ENCODE data around the gene HPD. TPM values are rescaled to one million over a fixed set of nuclear protein-coding genes. Genes with fewer than 3 reads are reported as not detected.
A peak's percentile ranks its signal among the peaks of the same experiment; 100 is the strongest.

The HPD gene
- polyA plus RNA-seq, 6 donors from 2014 or later = not detected

- Mint-ChIP-seq H3K27ac (peak overlapping the region in 1 of 6 donors; percentile 94), H3K4me1 (peaks cover 5 to 22% (median 16%) of the 10 kb centered on the region in 3 donors), H3K27me3 (no peaks in the 10 kb centered on the region), H3K9me3 (no peaks in the 10 kb centered on the region), H3K4me3 (no peak overlapping the region), H3K36me3 (peaks cover 0 to 38% of the 10 kb centered on the region in 2 donors)
- DNase-seq = no peak
- ATAC-seq (ENCODE audit: low read depth in 2 of 2) = no peak
Measured at GRCh38 chr12:121830588-121831265, 27.9 kb downstream of the HPD start.

GRCh38 chr12:121830134-121830533 lies 28.5 kb downstream of the HPD start:
- DNase-seq (no peak), ATAC-seq (ENCODE audit: low read depth in 2 of 2) (no peak)
- H3K27me3 Mint-ChIP-seq = no peaks in the 10 kb centered on the region
- H3K9me3 Mint-ChIP-seq = no peaks in the 10 kb centered on the region
- peaks cover 0 to 38% of the 10 kb centered on the region in 2 donors for H3K36me3 Mint-ChIP-seq
- H3K4me3 Mint-ChIP-seq = no peak overlapping the region
- H3K27ac Mint-ChIP-seq = no peak overlapping the region
- H3K4me1 Mint-ChIP-seq = peaks cover 5 to 22% (median 16%) of the 10 kb centered on the region in 3 donors

DNA sequence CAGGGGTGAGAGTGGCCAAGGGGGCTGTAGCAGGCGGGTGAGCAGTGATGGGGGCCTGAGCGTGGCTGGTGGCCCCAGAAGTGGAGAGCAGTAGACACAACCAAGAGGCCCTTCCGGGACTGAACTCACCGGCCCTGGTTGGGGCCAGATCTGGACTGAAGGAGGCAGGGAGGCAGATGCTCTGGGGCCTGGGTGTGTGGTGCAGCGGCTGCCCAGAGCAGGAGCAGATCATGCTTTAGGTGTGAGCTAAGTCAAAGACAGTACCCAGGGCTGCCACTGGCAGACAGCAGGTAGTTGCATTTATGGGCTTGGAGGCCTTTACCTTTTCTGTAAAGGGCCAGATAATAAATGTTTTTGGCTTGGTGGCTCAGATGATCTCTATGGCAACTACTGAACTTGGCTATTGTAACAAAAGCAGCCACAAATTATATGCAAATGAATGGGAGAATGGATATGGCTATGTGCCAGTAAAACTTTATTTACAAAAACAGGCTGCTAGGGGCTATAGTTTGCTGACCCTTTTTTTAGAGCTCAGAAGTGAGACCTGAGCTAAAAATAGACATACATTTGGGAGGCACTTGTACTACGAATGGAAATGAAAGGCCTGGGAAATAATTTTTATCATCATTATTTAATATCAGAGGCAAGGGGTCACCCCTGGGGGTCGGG lies 29.3 kb downstream of the HPD start:
- Mint-ChIP-seq H3K27me3 (no peaks in the 10 kb centered on the region), H3K27ac (peak overlapping the region in 2 of 6 donors; percentile 62 to 67), H3K9me3 (no peaks in the 10 kb centered on the region), H3K4me3 (no peak overlapping the region), H3K4me1 (peaks cover 5 to 22% (median 16%) of the 10 kb centered on the region in 3 donors), H3K36me3 (peaks cover 0 to 38% of the 10 kb centered on the region in 2 donors)
- no peak for ATAC-seq (ENCODE audit: low read depth in 2 of 2)
- no peak for DNase-seq

- Mint-ChIP-seq H3K36me3 (peaks cover 0 to 38% of the 10 kb centered on the region in 2 donors), H3K27ac (peak overlapping the region in 4 of 6 donors; percentile 24 to 71 (median 56)), H3K4me3 (peak overlapping the region in 1 of 8 donors; percentile 21), H3K9me3 (no peaks in the 10 kb centered on the region), H3K4me1 (peaks cover 5 to 22% (median 16%) of the 10 kb centered on the region in 3 donors), H3K27me3 (no peaks in the 10 kb centered on the region)
- DNase-seq = no peak
- ATAC-seq (ENCODE audit: low read depth in 2 of 2) = no peak
Measured at GRCh38 chr12:121828826-121829225, 29.8 kb downstream of the HPD start.

- Mint-ChIP-seq H3K36me3 (peaks cover 0 to 38% of the 10 kb centered on the region in 2 donors), H3K4me3 (no peak overlapping the region), H3K4me1 (peaks cover 5 to 22% (median 16%) of the 10 kb centered on the region in 3 donors), H3K27ac (peak overlapping the region in 1 of 6 donors; percentile 71), H3K9me3 (no peaks in the 10 kb centered on the region), H3K27me3 (no peaks in the 10 kb centered on the region)
- ATAC-seq (ENCODE audit: low read depth in 2 of 2) = no peak
- DNase-seq = no peak
Measured at GRCh38 chr12:121828306-121828705, 30.4 kb downstream of the HPD start.

DNA sequence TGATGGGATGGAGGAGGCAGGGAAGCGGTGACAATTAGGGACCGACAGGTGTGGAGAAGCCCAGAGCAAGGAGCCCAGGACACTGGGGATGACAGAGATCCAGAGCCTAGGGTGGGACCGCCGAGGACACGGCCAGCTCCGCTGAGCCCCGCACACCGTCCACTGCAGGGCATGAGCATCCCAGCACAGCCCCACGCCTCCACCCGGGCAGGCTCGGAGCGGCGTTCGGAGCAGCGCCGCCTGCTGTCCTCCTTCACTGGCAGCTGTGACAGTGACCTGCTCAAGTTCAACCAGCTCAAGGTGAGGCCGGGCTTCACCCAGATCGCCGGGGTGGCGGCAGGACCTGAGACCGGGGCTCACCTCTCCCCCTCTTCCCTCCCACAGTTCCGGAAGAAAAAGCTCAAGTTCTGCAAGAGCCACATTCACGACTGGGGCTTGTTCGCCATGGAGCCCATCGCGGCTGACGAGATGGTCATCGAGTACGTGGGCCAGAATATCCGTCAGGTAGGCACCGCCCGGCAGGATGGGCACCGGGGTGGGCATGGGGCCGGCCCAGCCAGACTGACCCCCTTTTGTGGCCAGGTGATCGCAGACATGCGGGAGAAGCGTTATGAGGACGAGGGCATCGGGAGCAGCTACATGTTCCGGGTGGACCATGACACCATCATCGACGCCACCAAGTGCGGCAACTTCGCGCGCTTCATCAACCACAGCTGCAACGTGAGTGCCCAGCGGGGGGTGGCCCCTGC lies 31.1 kb downstream of the HPD start:
- H3K36me3 Mint-ChIP-seq = peaks cover 0 to 38% of the 10 kb centered on the region in 2 donors
- peaks cover 5 to 22% (median 13%) of the 10 kb centered on the region in 3 donors for H3K4me1 Mint-ChIP-seq
- DNase-seq (no peak), ATAC-seq (ENCODE audit: low read depth in 2 of 2) (no peak)
- H3K27me3 Mint-ChIP-seq = no peaks in the 10 kb centered on the region
- H3K4me3 Mint-ChIP-seq = no peak overlapping the region
- H3K9me3 Mint-ChIP-seq = no peaks in the 10 kb centered on the region
- peak overlapping the region in 2 of 6 donors; percentile 34 to 58 for H3K27ac Mint-ChIP-seq

GRCh38 chr12:121826318-121827150 lies 32.1 kb downstream of the HPD start:
- Mint-ChIP-seq H3K36me3 (peaks cover 0 to 38% of the 10 kb centered on the region in 2 donors), H3K4me1 (peaks cover 5 to 22% (median 10%) of the 10 kb centered on the region in 3 donors), H3K27me3 (no peaks in the 10 kb centered on the region), H3K9me3 (no peaks in the 10 kb centered on the region), H3K4me3 (no peak overlapping the region), H3K27ac (peak overlapping the region in 5 of 6 donors; percentile 47 to 76 (median 58))
- DNase-seq = no peak
- ATAC-seq (ENCODE audit: low read depth in 2 of 2) = no peak

- Mint-ChIP-seq H3K27ac (no peak overlapping the region), H3K9me3 (no peaks in the 10 kb centered on the region), H3K4me1 (peaks cover 5 to 18% (median 5%) of the 10 kb centered on the region in 3 donors), H3K4me3 (no peak overlapping the region), H3K36me3 (peaks cover 0 to 31% of the 10 kb centered on the region in 2 donors), H3K27me3 (no peaks in the 10 kb centered on the region)
- DNase-seq = no peak
- no peak for ATAC-seq (ENCODE audit: low read depth in 2 of 2)
Measured at GRCh38 chr12:121825041-121825523, 33.6 kb downstream of the HPD start.

- Mint-ChIP-seq H3K4me3 (no peak overlapping the region), H3K36me3 (peaks cover 0 to 29% of the 10 kb centered on the region in 2 donors), H3K27ac (peak overlapping the region in 1 of 6 donors; percentile 49), H3K27me3 (no peaks in the 10 kb centered on the region), H3K9me3 (no peaks in the 10 kb centered on the region), H3K4me1 (peaks cover 4 to 16% (median 7%) of the 10 kb centered on the region in 3 donors)
- DNase-seq (no peak), ATAC-seq (ENCODE audit: low read depth in 2 of 2) (no peak)
Measured at GRCh38 chr12:121823727-121824115, 34.9 kb downstream of the HPD start.

- DNase-seq (no peak), ATAC-seq (ENCODE audit: low read depth in 2 of 2) (no peak)
- Mint-ChIP-seq H3K4me3 (no peak overlapping the region), H3K4me1 (peaks cover 0 to 14% (median 4%) of the 10 kb centered on the region in 3 donors), H3K27me3 (no peaks in the 10 kb centered on the region), H3K9me3 (no peaks in the 10 kb centered on the region), H3K27ac (no peak overlapping the region), H3K36me3 (peaks cover 0 to 24% of the 10 kb centered on the region in 2 donors)
Measured at GRCh38 chr12:121823101-121823726, 35.4 kb downstream of the HPD start.

- H3K9me3 Mint-ChIP-seq = no peaks in the 10 kb centered on the region
- H3K27ac Mint-ChIP-seq = no peak overlapping the region
- no peaks in the 10 kb centered on the region for H3K27me3 Mint-ChIP-seq
- H3K4me1 Mint-ChIP-seq = peaks cover 0 to 14% (median 4%) of the 10 kb centered on the region in 3 donors
- DNase-seq (no peak), ATAC-seq (ENCODE audit: low read depth in 2 of 2) (no peak)
- no peak overlapping the region for H3K4me3 Mint-ChIP-seq
- H3K36me3 Mint-ChIP-seq = peaks cover 0 to 22% of the 10 kb centered on the region in 2 donors
Measured at GRCh38 chr12:121822393-121823100, 36.1 kb downstream of the HPD start.

GRCh38 chr12:121820056-121820455 lies 38.6 kb downstream of the HPD start:
- H3K27me3 Mint-ChIP-seq = no peaks in the 10 kb centered on the region
- peaks cover 0 to 14% of the 10 kb centered on the region in 2 donors for H3K36me3 Mint-ChIP-seq
- ATAC-seq (ENCODE audit: low read depth in 2 of 2) (no peak), DNase-seq (no peak)
- no peaks in the 10 kb centered on the region for H3K9me3 Mint-ChIP-seq
- peaks cover 0 to 9% (median 4%) of the 10 kb centered on the region in 3 donors for H3K4me1 Mint-ChIP-seq
- H3K27ac Mint-ChIP-seq = no peak overlapping the region
- H3K4me3 Mint-ChIP-seq = no peak overlapping the region

Measured in naive B cell (primary cell).